Gastroesophageal sphincter (tissue), 4 donors: ENCODE results near the gene KIRREL3. TPM values are rescaled to one million over a fixed set of nuclear protein-coding genes. Genes with fewer than 3 reads are reported as not detected.

ENCODE experiments used
- ATAC-seq: fragments of 150-250 bp; one replicate; pipeline ENCODE4 v1.9.1; 2016; ENCODE audit warnings: mild to moderate bottlenecking, moderate library complexity
- H3K27ac ChIP-seq, 4 donors: fragments of 200-600 bp; sonication (generic) in 3 of 4; 1 replicate in 3 of 4; 2 replicates in 1 of 4; pipeline ENCODE4 v1.5.1; 2016 to 2019
- H3K27me3 ChIP-seq: fragments of 200-600 bp; sonication (generic); one replicate; pipeline ENCODE4 v1.5.1; 2019
- H3K36me3 ChIP-seq, 2 donors: fragments of 200-600 bp; sonication (generic); one replicate each; pipeline ENCODE4 v1.5.1; 2019; ENCODE audit warnings: control low read depth in 1 of 2
- H3K4me1 ChIP-seq, 3 donors: fragments of 200-600 bp; sonication (generic); 1 replicate in 2 of 3; 2 replicates in 1 of 3; pipeline ENCODE4 v1.5.1; 2016 to 2019; ENCODE audit warnings: control low read depth in 2 of 3
- H3K4me3 ChIP-seq, 2 donors: fragments of 200-600 bp; sonication (generic); one replicate each; pipeline ENCODE4 v1.5.1; 2019; ENCODE audit warnings: mild to moderate bottlenecking in 1 of 2, moderate library complexity in 1 of 2
- H3K9me3 ChIP-seq, 3 donors: fragments of 200-600 bp; sonication (generic); one replicate each; pipeline ENCODE4 v1.5.1; 2017 to 2019; ENCODE audit warnings: control low read depth in 2 of 3
- EP300 ChIP-seq: sonication (generic); formaldehyde crosslinking; IDR thresholded peaks from one replicate; pipeline ENCODE4 v1.6.1; 2017; ENCODE audit warnings: antibody characterized with exemption, mild to moderate bottlenecking
- POLR2A ChIP-seq, 2 donors: fragments of 450-650 bp; IDR thresholded peaks; one replicate each; pipeline ENCODE4 v1.6.1; 2017; ENCODE audit warnings: antibody characterized with exemption in 2 of 2, mild to moderate bottlenecking in 2 of 2, moderate library complexity in 1 of 2
- POLR2AphosphoS5 ChIP-seq: sonication (generic); formaldehyde crosslinking; IDR thresholded peaks from one replicate; pipeline ENCODE4 v1.6.1; 2017; ENCODE audit warnings: antibody characterized with exemption
- WGBS, 2 donors: methylation state at CpG; one replicate each; pipeline ENCODE4 v1.1.5; 2018; ENCODE audit warnings: low coverage in 1 of 2; 5-methylcytosine and 5-hydroxymethylcytosine counted together
- total RNA-seq, 4 donors: library from RNA; depleted of rRNA; stranded (reverse); fragments of >200 nt; gene quantifications; one replicate each; pipeline ENCODE4 v1.1.0, GENCODE V29; 2016
- TF ChIP-seq, protein P1 (sequence below), 4 experiments: fragments of 200-600 bp in 2 of 4; fragments of 450-650 bp in 2 of 4; sonication (generic) in 1 of 4; IDR thresholded peaks; one replicate each; pipeline ENCODE4 v1.5.1; 2017 to 2019; ENCODE audit warnings: antibody characterized with exemption in 4 of 4, mild to moderate bottlenecking in 2 of 4, moderate library complexity in 2 of 4

The KIRREL3 gene
- total RNA-seq, 4 donors from 2014 or later, result 0.54 to 3.9 (median 1.4) TPM

DNA sequence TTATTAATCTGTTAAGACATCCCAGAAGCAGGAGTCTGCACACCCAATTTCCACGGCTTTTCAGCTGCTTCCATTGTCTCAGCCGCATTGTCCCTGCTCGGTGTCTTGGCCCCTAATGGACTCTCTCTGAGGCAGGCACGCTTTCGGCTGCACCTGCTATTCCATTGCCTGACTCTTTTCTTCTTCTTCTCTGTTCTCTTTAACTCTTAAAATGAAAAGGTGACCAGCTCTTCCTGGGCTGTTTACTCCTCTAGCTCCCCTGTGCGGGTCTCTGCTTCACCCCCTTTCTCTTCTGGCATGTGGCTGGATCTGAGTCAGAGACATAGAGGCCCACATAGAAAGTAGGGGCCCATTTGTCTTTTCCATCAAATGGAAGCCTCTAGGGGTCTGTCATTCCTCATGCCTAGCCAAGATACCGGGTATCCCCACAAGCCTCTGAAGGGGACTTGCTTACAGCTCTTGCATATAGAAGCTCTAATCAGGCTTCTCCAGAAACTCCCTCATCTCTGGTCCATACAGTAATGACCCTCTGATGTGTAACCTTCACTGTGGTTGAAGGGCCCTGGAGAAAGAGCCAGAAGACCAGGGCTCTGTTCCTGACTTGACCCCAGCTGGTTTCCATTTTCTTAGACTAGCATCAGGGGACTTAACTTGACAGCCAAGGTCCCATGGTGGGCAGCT, 401.2 kb downstream of the KIRREL3 start:
- Histone ChIP-seq H3K4me3 (no peak overlapping the region), H3K9me3 (peaks cover 0 to 7% (median 0%) of the 10 kb centered on the region in 3 donors), H3K27me3 (peaks cover 54% of the 10 kb centered on the region), H3K36me3 (no peaks in the 10 kb centered on the region), H3K4me1 (no peaks in the 10 kb centered on the region), H3K27ac (no peak overlapping the region)
- TF ChIP-seq POLR2A (IDR thresholded peaks at IDR 0.05), result no peak
- no peak for TF ChIP-seq EP300
- TF ChIP-seq, protein P1, sequence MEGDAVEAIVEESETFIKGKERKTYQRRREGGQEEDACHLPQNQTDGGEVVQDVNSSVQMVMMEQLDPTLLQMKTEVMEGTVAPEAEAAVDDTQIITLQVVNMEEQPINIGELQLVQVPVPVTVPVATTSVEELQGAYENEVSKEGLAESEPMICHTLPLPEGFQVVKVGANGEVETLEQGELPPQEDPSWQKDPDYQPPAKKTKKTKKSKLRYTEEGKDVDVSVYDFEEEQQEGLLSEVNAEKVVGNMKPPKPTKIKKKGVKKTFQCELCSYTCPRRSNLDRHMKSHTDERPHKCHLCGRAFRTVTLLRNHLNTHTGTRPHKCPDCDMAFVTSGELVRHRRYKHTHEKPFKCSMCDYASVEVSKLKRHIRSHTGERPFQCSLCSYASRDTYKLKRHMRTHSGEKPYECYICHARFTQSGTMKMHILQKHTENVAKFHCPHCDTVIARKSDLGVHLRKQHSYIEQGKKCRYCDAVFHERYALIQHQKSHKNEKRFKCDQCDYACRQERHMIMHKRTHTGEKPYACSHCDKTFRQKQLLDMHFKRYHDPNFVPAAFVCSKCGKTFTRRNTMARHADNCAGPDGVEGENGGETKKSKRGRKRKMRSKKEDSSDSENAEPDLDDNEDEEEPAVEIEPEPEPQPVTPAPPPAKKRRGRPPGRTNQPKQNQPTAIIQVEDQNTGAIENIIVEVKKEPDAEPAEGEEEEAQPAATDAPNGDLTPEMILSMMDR (IDR thresholded peaks at IDR 0.05), result no peak
- no peak for TF ChIP-seq POLR2AphosphoS5
- 81% methylated on average over 7 of the region's 7 CpGs; no CpG with 5 or more reads in 1 of the 2 donors for WGBS, 2 donors
- no peak for ATAC-seq

DNA sequence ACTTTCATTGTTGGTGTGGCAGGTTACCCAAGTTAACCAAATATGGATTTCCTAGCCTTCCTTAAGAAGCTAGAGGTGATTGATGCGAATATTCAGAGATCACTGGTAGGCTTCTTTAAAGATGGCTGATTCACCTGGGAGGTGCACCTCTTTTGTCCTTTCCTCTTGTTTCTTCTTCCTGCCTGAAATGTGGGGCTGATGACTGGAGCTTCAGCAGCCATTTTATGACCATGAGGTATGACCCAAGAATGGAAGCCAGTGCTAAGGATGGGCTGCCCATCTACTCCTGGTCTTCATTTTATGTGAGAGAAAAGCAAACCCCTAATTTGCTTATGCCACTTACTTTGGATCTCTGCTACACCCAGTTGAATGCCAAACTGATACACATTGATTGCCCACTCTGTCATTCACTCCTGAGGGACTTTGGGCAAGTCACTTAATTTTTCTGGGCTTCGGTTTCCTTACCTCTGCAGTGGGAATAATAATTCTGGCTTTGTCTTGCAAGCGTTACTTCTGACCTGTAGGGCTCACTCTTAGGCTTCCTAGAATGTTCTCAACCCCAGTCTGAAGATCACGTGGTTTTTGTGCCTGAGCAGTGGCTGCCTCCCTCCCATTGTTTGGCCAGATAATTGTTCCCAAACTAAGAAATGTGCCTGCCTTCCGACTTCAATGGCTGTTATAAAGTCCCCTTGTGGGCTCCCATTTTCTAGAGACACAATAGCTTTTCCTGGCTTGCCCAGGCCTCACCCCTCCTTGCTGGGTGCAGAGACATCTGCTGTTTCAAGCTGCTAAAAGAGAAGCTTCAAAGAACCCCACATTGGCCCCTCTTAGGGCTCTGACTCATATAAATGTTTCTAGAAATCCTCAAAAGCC, 402.0 kb downstream of the KIRREL3 start:
- H3K9me3 ChIP-seq, result peaks cover 0 to 7% (median 0%) of the 10 kb centered on the region in 3 donors
- 92 to 96% methylated on average over 3 to 4 of the region's 5 CpGs for WGBS, 2 donors

DNA sequence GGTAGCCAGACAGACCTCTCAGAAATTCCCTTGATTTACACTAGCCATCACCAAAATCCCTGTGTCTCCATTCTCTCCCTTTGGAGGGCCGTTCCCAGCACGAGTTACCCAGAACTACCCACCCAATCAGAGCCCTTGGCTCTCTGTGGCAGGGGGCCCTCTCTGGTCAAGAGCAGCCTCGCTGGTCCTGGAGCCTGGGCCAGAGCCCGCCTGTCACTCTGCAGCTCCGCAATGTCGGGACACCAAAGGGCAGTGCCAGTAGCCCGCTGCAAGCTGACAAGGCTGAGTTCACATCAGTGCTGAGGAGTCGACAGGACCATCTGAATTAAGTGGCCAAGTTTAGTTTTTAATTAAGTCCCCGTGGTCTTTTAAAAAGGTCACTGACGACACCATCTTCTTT, 403.5 kb downstream of the KIRREL3 start:
- no peak for TF ChIP-seq POLR2AphosphoS5
- TF ChIP-seq POLR2A (IDR thresholded peaks at IDR 0.05), result no peak
- no peak for TF ChIP-seq EP300
- TF ChIP-seq, protein P1 (IDR thresholded peaks at IDR 0.05), result no peak
- H3K36me3 ChIP-seq, result no peaks in the 10 kb centered on the region
- H3K4me3 ChIP-seq, result no peak overlapping the region
- ATAC-seq, result no peak
- 54 to 57% methylated on average over 4 to 5 of the region's 10 CpGs for WGBS, 2 donors
- peaks cover 35% of the 10 kb centered on the region for H3K27me3 ChIP-seq
- no peak overlapping the region for H3K27ac ChIP-seq
- H3K4me1 ChIP-seq, result no peaks in the 10 kb centered on the region
- peaks cover 0 to 7% (median 0%) of the 10 kb centered on the region in 3 donors for H3K9me3 ChIP-seq

More for the DNA sequence above, 402.0 kb downstream of the KIRREL3 start:
- no peak for ATAC-seq
- Histone ChIP-seq H3K4me3 (no peak overlapping the region), H3K36me3 (no peaks in the 10 kb centered on the region), H3K27ac (no peak overlapping the region), H3K4me1 (no peaks in the 10 kb centered on the region), H3K27me3 (peaks cover 46% of the 10 kb centered on the region)
- TF ChIP-seq, protein P1 (IDR thresholded peaks at IDR 0.05), result no peak
- TF ChIP-seq POLR2AphosphoS5 (no peak), EP300 (no peak), POLR2A (IDR thresholded peaks at IDR 0.05) (no peak)

DNA sequence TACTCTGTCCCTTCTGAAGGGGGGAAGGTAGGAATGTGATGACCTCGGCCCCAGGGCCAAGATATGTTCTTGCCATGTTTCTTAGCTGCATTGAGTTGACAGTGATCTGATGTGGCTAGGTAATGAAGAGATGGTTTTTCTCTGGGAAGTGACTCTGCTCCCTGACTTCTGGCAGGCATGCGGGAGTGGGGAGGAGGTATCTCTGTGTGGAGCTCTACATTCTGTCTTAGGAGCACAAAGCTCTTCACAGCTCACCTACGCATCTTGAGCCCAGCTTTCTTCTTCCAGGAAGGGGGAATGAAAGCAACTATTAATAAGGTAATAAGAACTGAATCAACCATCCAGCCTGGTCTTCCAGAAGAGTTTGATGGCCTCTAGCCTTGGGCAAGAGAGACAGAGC, 404.1 kb downstream of the KIRREL3 start:
- WGBS, 2 donors, result 88% methylated on average over 1 of the region's 3 CpGs; no CpG with 5 or more reads in 1 of the 2 donors
- ATAC-seq, result no peak
- Histone ChIP-seq H3K27me3 (peaks cover 34% of the 10 kb centered on the region), H3K4me1 (no peaks in the 10 kb centered on the region), H3K27ac (no peak overlapping the region), H3K9me3 (peaks cover 0 to 7% (median 0%) of the 10 kb centered on the region in 3 donors), H3K4me3 (no peak overlapping the region), H3K36me3 (no peaks in the 10 kb centered on the region)
- TF ChIP-seq EP300 (no peak), POLR2A (IDR thresholded peaks at IDR 0.05) (no peak), POLR2AphosphoS5 (no peak)
- TF ChIP-seq, protein P1 (IDR thresholded peaks at IDR 0.05), result no peak
